ENCODE measurements around the gene SUPT20HL1. TPM values are rescaled to one million over a fixed set of nuclear protein-coding genes. Genes with fewer than 3 reads are reported as not detected.

The SUPT20HL1 gene
- total RNA-seq, 4 donors from 2014 or later: not detected

GRCh38 chrX:24372021-24372763 lies 11.8 kb downstream of the SUPT20HL1 start:
- DNase-seq: no peak
- Histone ChIP-seq H3K27ac (no peak overlapping the region), H3K9me3 (no peaks in the 10 kb centered on the region), H3K27me3 (peaks cover 7% of the 10 kb centered on the region), H3K4me1 (no peaks in the 10 kb centered on the region), H3K36me3 (no peaks in the 10 kb centered on the region), H3K4me3 (replicated peaks in 1 of 3) (no peak overlapping the region)
- intact Hi-C loops (cut with DNase I): no loop called here
- TF ChIP-seq CTCF (IDR thresholded peaks at IDR 0.05): no peak
- no peak for TF ChIP-seq POLR2A (IDR thresholded peaks at IDR 0.05)
- 42 to 73% methylated on average over 9 to 28 of the region's 29 CpGs for WGBS, 2 donors

- 58 to 87% methylated on average over 5 to 8 of the region's 12 CpGs for WGBS, 2 donors
- no peaks in the 10 kb centered on the region for H3K36me3 ChIP-seq
- no peaks in the 10 kb centered on the region for H3K4me1 ChIP-seq
- no peak overlapping the region for H3K4me3 ChIP-seq (replicated peaks in 1 of 3)
- peaks cover 7% of the 10 kb centered on the region for H3K27me3 ChIP-seq
- no peak for DNase-seq
- H3K27ac ChIP-seq: no peak overlapping the region
- H3K9me3 ChIP-seq: no peaks in the 10 kb centered on the region
- TF ChIP-seq CTCF (IDR thresholded peaks at IDR 0.05) (no peak), POLR2A (IDR thresholded peaks at IDR 0.05) (no peak)
- intact Hi-C loops (cut with DNase I): no loop called here
These were observed 15.2 kb downstream of the SUPT20HL1 start for GRCh38 chrX:24375600-24376131.

GRCh38 chrX:24376403-24376802 lies 16.0 kb downstream of the SUPT20HL1 start:
- Histone ChIP-seq H3K4me1 (no peaks in the 10 kb centered on the region), H3K36me3 (no peaks in the 10 kb centered on the region), H3K27ac (no peak overlapping the region), H3K9me3 (no peaks in the 10 kb centered on the region), H3K4me3 (replicated peaks in 1 of 3) (no peak overlapping the region), H3K27me3 (peaks cover 6% of the 10 kb centered on the region)
- DNase-seq: no peak
- TF ChIP-seq CTCF (IDR thresholded peaks at IDR 0.05) (no peak), POLR2A (IDR thresholded peaks at IDR 0.05) (no peak)
- 99 to 100% methylated on average over 3 of the region's 3 CpGs for WGBS, 2 donors
- intact Hi-C loops (cut with DNase I): no loop called here

GRCh38 chrX:24377195-24377594 lies 16.8 kb downstream of the SUPT20HL1 start:
- DNase-seq: no peak
- H3K36me3 ChIP-seq: no peaks in the 10 kb centered on the region
- no peak overlapping the region for H3K27ac ChIP-seq
- 79 to 94% methylated on average over 2 of the region's 2 CpGs for WGBS, 2 donors
- intact Hi-C loops (cut with DNase I): no loop called here
- no peaks in the 10 kb centered on the region for H3K9me3 ChIP-seq
- TF ChIP-seq CTCF (IDR thresholded peaks at IDR 0.05) (no peak), POLR2A (IDR thresholded peaks at IDR 0.05) (no peak)
- no peaks in the 10 kb centered on the region for H3K27me3 ChIP-seq
- no peak overlapping the region for H3K4me3 ChIP-seq (replicated peaks in 1 of 3)
- no peaks in the 10 kb centered on the region for H3K4me1 ChIP-seq

GRCh38 chrX:24377911-24378468 lies 17.6 kb downstream of the SUPT20HL1 start:
- H3K36me3 ChIP-seq: no peaks in the 10 kb centered on the region
- 90 to 95% methylated on average over 1 of the region's 1 CpG for WGBS, 2 donors
- H3K9me3 ChIP-seq: no peaks in the 10 kb centered on the region
- intact Hi-C loops (cut with DNase I): no loop called here
- no peaks in the 10 kb centered on the region for H3K4me1 ChIP-seq
- H3K4me3 ChIP-seq (replicated peaks in 1 of 3): no peak overlapping the region
- DNase-seq: no peak
- TF ChIP-seq POLR2A (IDR thresholded peaks at IDR 0.05) (no peak), CTCF (IDR thresholded peaks at IDR 0.05) (no peak)
- H3K27me3 ChIP-seq: no peaks in the 10 kb centered on the region
- no peak overlapping the region for H3K27ac ChIP-seq
